Measurements from ENCODE around the gene NECTIN1.

- TF ChIP-seq CTCF (conservative IDR thresholded peaks at IDR 0.05 in 1 of 2, IDR thresholded peaks at IDR 0.05 in 1 of 2; ENCODE audit: extremely low read depth in 1 of 2, insufficient read depth in 1 of 2, low read depth in 1 of 2, low read length in 2 of 2) (no peak), EZH2 (IDR thresholded peaks at IDR 0.05; ENCODE audit: borderline replicate concordance, low read length) (no peak)
These were observed 136.4 kb downstream of the NECTIN1 start for GRCh38 chr11:119592642-119593041.
